ENCODE measurements around the gene PLAGL2. TPM values are rescaled to one million over a fixed set of nuclear protein-coding genes. Genes with fewer than 3 reads are reported as not detected.

The PLAGL2 gene
- total and polyA plus RNA-seq, 4 donors, result 1.3 to 7.2 (median 1.6) TPM

DNA sequence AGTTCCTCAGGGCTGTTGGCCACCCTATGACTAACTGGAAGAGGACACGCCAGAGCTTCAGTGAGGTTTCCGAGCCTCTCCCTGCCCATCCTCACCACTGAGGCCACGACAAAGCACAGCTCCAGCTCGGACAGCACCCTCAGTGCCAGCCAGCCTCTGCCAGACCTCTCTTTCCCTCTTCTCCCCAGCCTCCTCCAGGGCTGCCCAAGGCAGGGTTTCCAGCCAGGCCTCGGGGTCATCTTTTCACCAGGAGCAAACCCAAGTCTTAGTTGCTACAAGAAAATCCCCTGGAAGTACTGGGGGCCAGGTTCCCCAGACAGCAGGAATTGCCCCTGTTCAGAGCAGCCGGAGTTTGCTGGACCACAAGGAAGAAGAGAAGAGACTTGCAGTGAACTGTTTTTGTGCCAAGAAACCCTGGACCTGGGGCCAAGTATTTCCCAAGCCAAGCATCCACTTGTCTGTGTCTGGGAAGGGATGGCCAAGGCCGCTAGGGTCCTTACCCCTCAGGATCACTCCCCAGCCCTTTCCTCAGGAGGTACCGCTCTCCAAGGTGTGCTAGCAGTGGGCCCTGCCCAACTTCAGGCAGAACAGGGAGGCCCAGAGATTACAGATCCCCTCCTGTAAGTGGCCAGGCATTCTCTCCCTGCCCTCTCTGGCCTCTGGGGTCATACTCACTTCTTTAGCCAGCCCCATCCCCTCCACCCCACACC is 41.6 kb downstream of the PLAGL2 start:
- Histone ChIP-seq H3K27me3 (ENCODE audit: control insufficient read depth in 4 of 4, insufficient read depth in 4 of 4, low read length in 3 of 4) (no peaks in the 10 kb centered on the region), H3K4me3 (ENCODE audit: low read depth in 1 of 3, low read length in 3 of 3) (no peak overlapping the region), H3K27ac (ENCODE audit: low read depth in 1 of 2, low read length in 2 of 2) (no peak overlapping the region), H3K4me1 (ENCODE audit: control insufficient read depth in 4 of 4, insufficient read depth in 4 of 4, low read length in 3 of 4) (no peaks in the 10 kb centered on the region), H3K9me3 (ENCODE audit: control insufficient read depth in 4 of 4, low read length in 3 of 4) (no peaks in the 10 kb centered on the region), H3K36me3 (ENCODE audit: control insufficient read depth in 4 of 4, insufficient read depth in 3 of 4, low read depth in 1 of 4, low read length in 3 of 4) (peaks cover 12 to 51% (median 29%) of the 10 kb centered on the region in 4 donors), H3K9ac (ENCODE audit: low read depth in 1 of 2, low read length in 2 of 2) (no peak overlapping the region)
- DNase-seq (ENCODE audit: low spot score), result no peak
- 91% methylated on average over 8 of the region's 8 CpGs for WGBS
- no peak for TF ChIP-seq YY1 (IDR thresholded peaks at IDR 0.05)

- Histone ChIP-seq H3K9ac (ENCODE audit: low read depth in 1 of 2, low read length in 2 of 2) (no peak overlapping the region), H3K36me3 (ENCODE audit: control insufficient read depth in 4 of 4, insufficient read depth in 3 of 4, low read depth in 1 of 4, low read length in 3 of 4) (peaks cover 16 to 56% (median 32%) of the 10 kb centered on the region in 4 donors), H3K4me3 (ENCODE audit: low read depth in 1 of 3, low read length in 3 of 3) (no peak overlapping the region), H3K27me3 (ENCODE audit: control insufficient read depth in 4 of 4, insufficient read depth in 4 of 4, low read length in 3 of 4) (no peaks in the 10 kb centered on the region), H3K27ac (ENCODE audit: low read depth in 1 of 2, low read length in 2 of 2) (no peak overlapping the region), H3K4me1 (ENCODE audit: control insufficient read depth in 4 of 4, insufficient read depth in 4 of 4, low read length in 3 of 4) (no peaks in the 10 kb centered on the region), H3K9me3 (ENCODE audit: control insufficient read depth in 4 of 4, low read length in 3 of 4) (no peaks in the 10 kb centered on the region)
- no peak for DNase-seq (ENCODE audit: low spot score)
- no peak for TF ChIP-seq ZBTB33 (IDR thresholded peaks at IDR 0.05)
- TF ChIP-seq SP1 (IDR thresholded peaks at IDR 0.05), result no peak
- TF ChIP-seq FOXA2 (IDR thresholded peaks at IDR 0.05), result no peak
- TF ChIP-seq RAD21 (IDR thresholded peaks at IDR 0.05), result no peak
- no peak for TF ChIP-seq EGR1 (IDR thresholded peaks at IDR 0.05; ENCODE audit: low read depth in 2 of 2)
- WGBS, result 90% methylated on average over 21 of the region's 21 CpGs
Observed at GRCh38 chr20:32164984-32165735, 42.4 kb downstream of the PLAGL2 start.

DNA sequence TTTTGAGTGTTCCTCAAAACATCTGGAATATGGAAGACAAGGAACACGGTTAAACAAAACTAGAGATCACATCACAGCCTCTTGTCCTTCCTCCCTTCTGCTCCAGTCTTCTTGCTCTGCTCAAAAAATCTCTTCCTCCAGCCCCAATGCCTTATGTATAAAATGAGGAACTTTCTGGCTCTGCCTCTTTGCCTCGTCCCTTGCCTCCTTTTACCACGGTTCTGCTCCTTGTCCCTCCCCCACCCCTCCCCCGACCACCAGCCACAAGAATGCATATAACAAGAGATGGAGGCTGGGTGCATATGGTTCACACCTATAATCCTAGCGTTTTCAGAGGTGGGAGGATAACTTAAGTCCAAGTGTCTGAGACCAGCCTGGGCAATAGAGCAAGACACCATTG is 43.6 kb downstream of the PLAGL2 start:
- H3K4me3 ChIP-seq (ENCODE audit: low read depth in 1 of 3, low read length in 3 of 3), result no peak overlapping the region
- H3K27ac ChIP-seq (ENCODE audit: low read depth in 1 of 2, low read length in 2 of 2), result no peak overlapping the region
- no peaks in the 10 kb centered on the region for H3K4me1 ChIP-seq (ENCODE audit: control insufficient read depth in 4 of 4, insufficient read depth in 4 of 4, low read length in 3 of 4)
- 85% methylated on average over 5 of the region's 5 CpGs for WGBS
- DNase-seq (ENCODE audit: low spot score), result no peak
- TF ChIP-seq FOXA2 (IDR thresholded peaks at IDR 0.05) (no peak), YY1 (IDR thresholded peaks at IDR 0.05) (no peak), HNF4G (IDR thresholded peaks at IDR 0.05) (no peak)
- no peak overlapping the region for H3K9ac ChIP-seq (ENCODE audit: low read depth in 1 of 2, low read length in 2 of 2)
- H3K36me3 ChIP-seq (ENCODE audit: control insufficient read depth in 4 of 4, insufficient read depth in 3 of 4, low read depth in 1 of 4, low read length in 3 of 4), result peaks cover 18 to 68% (median 42%) of the 10 kb centered on the region in 4 donors
- H3K9me3 ChIP-seq (ENCODE audit: control insufficient read depth in 4 of 4, low read length in 3 of 4), result no peaks in the 10 kb centered on the region
- H3K27me3 ChIP-seq (ENCODE audit: control insufficient read depth in 4 of 4, insufficient read depth in 4 of 4, low read length in 3 of 4), result no peaks in the 10 kb centered on the region

- no peak overlapping the region for H3K27ac ChIP-seq (ENCODE audit: low read depth in 1 of 2, low read length in 2 of 2)
- 56% methylated on average over 3 of the region's 3 CpGs for WGBS
- no peaks in the 10 kb centered on the region for H3K4me1 ChIP-seq (ENCODE audit: control insufficient read depth in 4 of 4, insufficient read depth in 4 of 4, low read length in 3 of 4)
- H3K9me3 ChIP-seq (ENCODE audit: control insufficient read depth in 4 of 4, low read length in 3 of 4), result no peaks in the 10 kb centered on the region
- no peak overlapping the region for H3K9ac ChIP-seq (ENCODE audit: low read depth in 1 of 2, low read length in 2 of 2)
- TF ChIP-seq, protein P1, sequence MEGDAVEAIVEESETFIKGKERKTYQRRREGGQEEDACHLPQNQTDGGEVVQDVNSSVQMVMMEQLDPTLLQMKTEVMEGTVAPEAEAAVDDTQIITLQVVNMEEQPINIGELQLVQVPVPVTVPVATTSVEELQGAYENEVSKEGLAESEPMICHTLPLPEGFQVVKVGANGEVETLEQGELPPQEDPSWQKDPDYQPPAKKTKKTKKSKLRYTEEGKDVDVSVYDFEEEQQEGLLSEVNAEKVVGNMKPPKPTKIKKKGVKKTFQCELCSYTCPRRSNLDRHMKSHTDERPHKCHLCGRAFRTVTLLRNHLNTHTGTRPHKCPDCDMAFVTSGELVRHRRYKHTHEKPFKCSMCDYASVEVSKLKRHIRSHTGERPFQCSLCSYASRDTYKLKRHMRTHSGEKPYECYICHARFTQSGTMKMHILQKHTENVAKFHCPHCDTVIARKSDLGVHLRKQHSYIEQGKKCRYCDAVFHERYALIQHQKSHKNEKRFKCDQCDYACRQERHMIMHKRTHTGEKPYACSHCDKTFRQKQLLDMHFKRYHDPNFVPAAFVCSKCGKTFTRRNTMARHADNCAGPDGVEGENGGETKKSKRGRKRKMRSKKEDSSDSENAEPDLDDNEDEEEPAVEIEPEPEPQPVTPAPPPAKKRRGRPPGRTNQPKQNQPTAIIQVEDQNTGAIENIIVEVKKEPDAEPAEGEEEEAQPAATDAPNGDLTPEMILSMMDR (IDR thresholded peaks at IDR 0.05; ENCODE audit: low read depth, low read length, missing input control), result no peak
- TF ChIP-seq JUND (IDR thresholded peaks at IDR 0.05) (no peak), NR2F2 (IDR thresholded peaks at IDR 0.05) (no peak), GABPA (IDR thresholded peaks at IDR 0.05 in 1 of 2, conservative IDR thresholded peaks at IDR 0.05 in 1 of 2) (no peak)
- TF ChIP-seq, protein P2, sequence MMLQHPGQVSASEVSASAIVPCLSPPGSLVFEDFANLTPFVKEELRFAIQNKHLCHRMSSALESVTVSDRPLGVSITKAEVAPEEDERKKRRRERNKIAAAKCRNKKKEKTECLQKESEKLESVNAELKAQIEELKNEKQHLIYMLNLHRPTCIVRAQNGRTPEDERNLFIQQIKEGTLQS (IDR thresholded peaks at IDR 0.05), result no peak
- no peak overlapping the region for H3K4me3 ChIP-seq (ENCODE audit: low read depth in 1 of 3, low read length in 3 of 3)
- peaks cover 26 to 81% (median 53%) of the 10 kb centered on the region in 4 donors for H3K36me3 ChIP-seq (ENCODE audit: control insufficient read depth in 4 of 4, insufficient read depth in 3 of 4, low read depth in 1 of 4, low read length in 3 of 4)
- no peak for DNase-seq (ENCODE audit: low spot score)
- H3K27me3 ChIP-seq (ENCODE audit: control insufficient read depth in 4 of 4, insufficient read depth in 4 of 4, low read length in 3 of 4), result no peaks in the 10 kb centered on the region
Observed at GRCh38 chr20:32162351-32162750, 45.2 kb downstream of the PLAGL2 start.
